HG02884 (cell line): Measurements from ENCODE around the gene TSBP1.
"Not testable (repeated sequence)": the region's sequence is repeated elsewhere in the genome, so short reads cannot be mapped to it uniquely, and the experiment has no call there.

Experiments used
- ATAC-seq: cut with Tn5 transposase; IDR thresholded peaks from one replicate; pipeline ENCODE4 v1.9.1; 2021; ENCODE audit warnings: mild to moderate bottlenecking, moderate library complexity; ENCODE audit not compliant: unreplicated experiment

TSBP1 gene

DNA sequence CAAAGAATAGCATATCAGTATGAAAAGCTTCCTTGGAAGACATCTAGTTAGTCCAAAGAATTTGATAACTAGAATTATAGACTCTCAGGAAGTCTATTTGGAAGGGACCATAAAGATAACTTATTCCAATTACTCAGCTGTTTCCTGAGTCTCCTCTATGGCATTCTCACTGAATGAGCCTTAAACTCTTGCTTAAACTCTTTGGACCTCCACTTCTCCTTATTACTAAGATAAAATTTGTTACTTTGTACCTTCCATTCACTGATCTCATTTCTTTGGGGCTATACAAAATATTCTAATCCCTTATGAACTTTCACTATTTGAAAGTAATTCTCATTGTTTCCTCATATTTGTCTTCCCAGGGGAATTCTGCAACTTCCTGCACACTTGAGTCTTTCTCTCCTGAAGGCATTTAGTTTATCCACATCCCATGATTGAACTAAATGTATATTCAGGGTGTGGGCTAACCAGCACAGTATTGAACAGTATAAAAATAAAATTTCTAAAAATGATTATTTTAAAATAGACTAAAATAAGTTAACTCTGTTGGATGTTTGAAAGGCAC lies 80.7 kb downstream of the TSBP1 start:
- ATAC-seq = no peak

DNA sequence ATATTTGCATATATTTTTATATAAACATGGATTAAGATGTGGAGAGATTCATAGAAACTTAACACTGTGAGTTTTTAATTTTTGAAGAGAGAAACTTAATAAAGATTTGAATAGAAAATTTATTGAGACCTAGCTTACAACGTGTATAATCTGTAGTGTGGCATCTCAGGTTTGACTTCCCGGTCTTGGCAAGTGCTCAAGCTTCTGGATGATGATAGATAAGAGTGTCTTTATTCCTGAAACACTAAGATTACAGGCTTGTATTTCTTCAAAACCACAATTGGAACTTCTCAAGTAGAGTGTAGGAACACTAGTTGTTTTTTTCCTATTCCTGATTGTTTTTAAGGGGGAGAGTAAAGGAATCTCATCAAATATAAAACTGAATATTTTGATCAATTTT lies 83.3 kb downstream of the TSBP1 start:
- no peak for ATAC-seq

DNA sequence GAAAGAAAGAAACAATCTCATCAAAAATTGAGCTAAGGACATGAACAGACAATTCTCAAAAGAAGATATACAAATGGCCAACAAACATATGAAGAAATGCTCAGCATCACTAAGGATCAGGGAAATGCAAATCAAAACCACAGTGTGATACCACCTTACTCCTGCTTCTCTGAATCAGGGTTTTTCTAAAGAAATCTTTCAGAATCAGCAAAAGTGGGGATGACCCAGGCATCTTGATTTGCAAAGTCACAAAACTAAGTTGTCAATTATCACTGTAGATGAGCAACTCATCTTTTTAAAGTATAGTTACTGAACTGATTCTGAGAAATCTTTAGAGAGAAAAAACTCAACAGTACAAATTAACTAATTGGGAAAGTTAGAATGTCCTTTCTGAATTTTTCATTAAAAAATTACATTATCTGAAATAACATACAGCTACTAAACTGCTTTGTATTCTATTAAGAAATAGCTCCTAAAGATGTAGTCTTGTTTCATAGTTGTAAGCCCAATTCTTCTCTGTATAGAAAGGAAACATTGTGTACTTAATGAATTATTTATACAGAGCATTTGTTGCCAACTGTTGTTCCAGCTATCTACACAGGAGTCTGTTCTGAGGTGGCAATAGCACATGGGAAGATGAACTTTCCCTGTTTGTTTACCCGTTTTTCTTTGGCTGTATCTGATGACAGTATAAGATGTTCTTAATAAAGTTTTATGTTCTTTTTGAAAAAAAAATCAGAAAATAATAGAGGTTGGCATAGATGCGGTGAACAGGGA lies 97.7 kb downstream of the TSBP1 start:
- not testable (repeated sequence) for ATAC-seq

DNA sequence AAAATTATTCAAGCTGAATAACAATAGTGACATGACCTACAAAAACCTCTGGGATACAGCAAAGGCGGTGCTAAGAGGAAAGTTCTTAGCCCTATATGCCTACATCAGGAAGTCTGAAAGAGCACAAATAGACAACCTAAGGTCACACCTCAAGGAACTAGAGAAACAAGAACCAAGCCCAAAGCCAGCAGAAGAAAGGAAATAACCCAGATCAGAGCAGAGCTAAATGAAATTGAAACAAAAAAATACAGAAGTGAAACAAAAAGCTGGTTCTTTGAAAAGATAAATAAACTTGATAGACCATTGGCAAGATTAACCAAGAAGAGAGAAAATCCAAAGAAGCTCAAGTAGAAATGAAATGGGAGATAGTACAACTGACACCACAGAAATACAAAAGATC lies 100.3 kb downstream of the TSBP1 start:
- no peak for ATAC-seq

DNA sequence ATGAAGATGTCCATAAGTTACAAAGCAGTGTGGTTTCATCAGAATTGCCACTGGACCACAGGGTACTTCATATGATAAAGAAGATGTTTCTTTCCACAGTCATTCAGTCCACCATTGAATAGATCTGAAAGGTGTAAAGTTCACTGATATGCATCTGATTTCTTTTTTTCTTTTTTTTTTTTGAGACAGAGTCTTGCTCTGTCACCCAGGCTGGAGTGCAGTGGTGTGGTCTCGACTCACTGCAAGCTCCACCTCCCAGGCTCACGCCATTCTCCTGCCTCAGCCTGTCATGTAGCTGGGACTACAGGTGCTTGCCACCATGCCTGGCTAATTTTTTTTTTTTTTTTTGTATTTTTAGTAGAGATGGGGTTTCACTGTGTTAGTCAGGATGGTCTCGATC lies 103.2 kb downstream of the TSBP1 start:
- ATAC-seq = not testable (repeated sequence)

DNA sequence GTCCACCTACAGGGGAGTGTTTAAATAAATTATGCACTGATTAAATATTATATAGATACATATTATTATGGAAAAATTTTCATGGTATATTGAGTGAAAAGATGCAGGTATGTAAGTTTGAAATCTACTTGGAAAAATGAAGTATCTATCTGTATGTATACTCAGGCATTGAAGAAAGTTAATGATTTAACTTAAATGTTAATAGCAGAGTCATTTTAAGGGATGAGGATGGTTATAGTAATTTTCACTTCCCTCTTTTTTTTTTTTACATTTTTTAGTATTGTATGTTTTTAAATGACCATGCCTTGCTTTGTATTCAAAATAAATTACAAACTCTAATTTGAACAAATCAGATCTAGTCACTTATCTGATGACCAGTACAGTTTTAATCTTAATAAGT lies 104.7 kb downstream of the TSBP1 start:
- ATAC-seq = no peak

DNA sequence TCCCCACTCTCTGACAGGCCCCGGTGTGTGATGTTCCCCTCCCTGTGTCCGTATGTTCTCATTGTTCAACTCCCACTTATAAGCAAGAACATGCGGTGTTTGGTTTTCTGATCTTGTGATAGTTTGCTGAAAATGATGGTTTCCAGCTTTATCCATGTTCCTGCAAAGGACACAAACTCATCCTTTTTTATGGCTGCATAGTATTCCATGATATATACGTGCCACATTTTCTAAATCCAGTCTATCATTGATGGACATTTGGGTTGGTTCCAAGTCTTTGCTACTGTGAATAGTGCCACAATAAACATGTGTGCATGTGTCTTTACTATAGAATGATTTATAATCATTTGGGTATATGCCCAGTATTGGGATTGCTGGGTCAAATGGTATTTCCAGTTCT lies 114.4 kb downstream of the TSBP1 start:
- not testable (repeated sequence) for ATAC-seq

DNA sequence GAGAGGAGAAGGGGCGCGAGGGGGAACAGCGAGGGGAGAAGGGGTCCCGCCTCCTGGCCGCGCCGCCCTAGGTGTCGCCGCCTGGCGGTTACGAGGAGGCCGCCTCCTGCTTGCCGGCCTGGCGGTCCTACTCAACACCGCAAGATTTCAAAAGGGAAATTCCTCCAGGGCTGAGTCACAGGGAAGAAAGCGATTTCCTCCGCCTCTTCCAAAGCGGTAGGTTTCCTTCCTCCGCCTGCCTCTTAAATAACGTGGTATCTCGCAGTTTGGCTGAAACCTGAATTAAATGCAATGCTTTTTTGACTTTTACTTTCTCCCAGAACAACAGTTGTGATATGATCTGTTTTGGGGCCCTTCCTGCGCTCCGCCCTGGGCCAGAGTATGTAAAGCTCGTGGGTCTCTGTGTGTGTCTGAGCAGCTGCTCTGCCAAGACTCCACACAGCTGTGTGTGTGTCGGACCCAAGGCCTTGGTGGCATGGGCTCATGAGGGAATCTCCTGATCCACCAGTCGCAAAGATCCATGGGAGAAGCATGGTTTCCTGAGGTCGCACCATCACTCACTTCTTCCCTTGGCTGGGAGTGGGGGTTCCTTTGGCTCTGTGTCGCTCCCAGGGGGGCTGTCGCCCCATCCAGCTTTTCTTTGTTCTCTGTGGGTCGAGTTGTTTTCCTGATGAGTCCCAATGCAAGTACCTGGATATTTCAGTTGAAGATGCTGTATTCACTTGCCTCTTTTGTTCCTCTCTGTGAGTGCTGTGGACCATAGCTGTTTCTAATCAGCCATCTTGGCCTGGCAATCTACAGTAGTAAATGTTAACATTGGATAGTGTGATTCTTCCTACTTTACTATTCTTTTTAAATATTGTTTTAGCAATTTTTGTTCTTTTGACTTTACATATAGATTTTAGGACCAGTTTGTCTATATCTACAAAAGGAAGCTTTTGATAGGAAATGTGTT lies 116.2 kb downstream of the TSBP1 start:
- ATAC-seq = no peak

DNA sequence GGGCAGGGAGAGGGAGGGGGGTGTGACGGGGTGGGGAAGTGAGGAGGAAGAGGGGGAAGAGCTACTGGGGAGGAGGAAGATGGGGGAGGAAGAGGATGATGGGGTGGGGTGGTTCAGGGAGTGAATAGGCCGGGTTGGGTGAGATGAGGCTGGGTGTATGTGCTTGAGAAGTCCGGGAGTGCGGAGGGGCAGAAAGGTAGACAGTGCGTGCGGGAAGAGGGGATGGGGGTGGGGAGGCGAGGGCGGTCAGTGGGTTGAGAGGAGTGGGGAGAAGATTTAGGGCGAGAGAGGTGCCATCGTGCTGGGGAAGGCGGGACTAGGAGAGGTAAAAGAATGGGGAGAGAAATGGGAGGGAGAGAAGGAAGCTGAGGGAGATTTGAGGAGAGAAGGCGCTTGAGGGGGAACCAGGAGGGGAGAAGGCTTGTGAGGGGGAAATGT lies 116.9 kb downstream of the TSBP1 start:
- no peak for ATAC-seq

DNA sequence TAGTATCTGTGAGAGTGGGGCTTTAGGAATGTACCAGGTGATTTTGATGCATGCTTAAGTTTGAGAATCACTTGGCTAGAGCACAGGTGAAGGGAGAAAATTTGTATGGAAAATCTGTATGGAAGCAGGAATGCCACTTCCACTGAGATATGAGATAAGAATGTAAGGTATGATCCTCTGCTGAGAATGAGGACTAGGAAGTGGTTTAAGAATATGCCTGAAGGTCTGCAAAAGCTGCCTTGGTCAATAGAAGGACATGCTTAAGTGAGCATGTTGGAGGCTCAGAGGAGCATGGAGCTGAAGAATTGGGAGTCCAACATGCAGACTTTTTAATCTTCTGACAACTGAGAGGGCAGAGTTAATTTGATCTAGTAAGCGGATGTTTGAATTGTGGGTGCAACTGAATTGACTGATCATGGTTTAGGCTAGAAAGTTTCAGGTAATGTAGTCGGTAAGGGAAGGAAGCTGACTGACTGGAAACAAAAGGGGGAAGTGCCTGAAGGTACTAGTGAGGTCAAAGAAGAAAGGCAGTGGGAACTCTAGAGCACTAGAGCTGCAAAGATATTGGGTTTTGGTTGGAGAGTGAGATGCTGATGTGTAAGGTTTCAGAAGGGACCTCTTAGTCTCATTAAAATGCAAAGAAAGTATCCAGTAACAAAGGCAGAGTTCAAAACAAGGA lies 119.2 kb downstream of the TSBP1 start:
- ATAC-seq = no peak

DNA sequence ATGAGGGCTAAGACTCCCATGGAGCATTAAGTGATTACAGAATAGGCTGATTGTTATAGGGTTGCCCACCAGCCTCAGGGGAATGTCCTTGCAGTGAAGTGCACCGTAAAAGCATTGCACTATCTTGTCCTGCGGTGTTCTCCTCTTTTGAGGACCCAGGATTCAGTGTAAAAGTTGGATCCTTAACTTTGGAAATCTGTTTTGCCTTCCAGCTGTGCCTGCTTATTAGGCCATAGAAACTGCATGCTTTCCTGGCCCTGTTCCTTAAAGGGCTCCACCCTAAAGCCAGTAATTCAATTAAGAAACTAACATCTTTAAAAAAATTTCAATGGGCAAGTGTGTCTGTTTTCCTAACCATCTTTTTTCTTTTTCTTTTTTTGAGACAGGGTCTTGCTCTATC lies 122.4 kb downstream of the TSBP1 start:
- no peak for ATAC-seq

DNA sequence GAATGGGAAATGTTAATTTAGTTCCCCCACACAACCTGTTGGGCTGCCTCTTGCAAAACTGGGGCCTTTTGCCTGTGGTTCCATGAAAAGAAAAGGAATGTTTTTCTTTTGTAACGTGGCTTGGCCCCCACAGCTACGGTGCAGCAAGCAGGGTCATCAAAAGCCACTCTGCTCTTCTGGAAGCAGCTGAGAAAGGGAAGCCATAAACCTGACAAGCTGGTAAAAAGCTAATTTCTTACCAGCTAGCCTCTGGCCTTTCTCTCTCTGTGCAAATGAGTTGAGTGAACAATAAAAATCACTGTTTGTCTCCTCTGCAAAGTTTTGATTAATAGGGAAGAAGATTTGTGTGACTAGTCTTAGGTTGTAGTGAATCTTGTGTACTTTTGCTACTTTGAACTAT lies 124.3 kb downstream of the TSBP1 start:
- no peak for ATAC-seq

DNA sequence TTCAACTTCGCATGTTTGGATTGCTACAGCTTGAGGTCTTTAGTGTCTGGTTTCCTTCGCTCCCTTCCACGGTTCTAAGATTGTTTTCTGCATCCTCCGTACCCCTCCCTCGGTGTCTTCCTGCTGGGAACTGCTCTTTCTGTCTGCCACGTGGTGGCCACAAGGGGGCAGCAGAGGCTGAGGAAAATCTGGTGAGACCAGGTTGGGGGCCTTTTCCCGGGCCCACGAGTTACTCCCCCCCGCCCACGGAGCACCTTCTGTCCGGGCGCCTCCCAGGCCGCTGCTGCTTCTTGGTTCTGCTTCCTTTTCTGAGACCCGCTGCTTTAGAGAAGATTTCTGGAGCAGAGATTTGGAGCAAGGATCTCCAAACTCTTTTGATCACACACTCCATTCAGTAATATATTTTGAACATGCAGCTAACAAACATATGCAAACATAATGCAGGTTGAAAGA lies 126.7 kb downstream of the TSBP1 start:
- ATAC-seq = no peak

DNA sequence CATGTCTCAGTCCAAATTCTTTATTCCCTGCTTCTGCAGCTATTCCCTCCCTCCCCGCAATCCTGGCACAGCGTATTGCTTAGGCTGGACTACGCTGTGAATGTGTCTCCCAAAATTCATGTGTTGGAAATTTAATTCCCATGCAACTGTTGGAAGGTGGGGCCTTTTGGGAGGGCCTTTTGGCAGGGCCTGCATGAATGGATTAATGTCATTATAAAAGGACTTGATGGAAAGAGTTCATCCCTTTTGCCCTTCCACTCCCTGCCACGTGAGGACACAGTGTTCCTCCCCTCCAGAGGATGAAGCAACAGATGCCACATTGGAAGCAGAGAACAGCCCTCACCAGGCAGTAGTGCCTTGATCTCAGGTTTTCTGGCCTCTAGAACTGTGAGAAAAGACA lies 127.4 kb downstream of the TSBP1 start:
- no peak for ATAC-seq
